Subcutaneous adipose tissue (tissue), 4 donors: Measurements from ENCODE around the gene FASN. TPM values are rescaled to one million over a fixed set of nuclear protein-coding genes. Genes with fewer than 3 reads are reported as not detected.

Experiments
- CTCF ChIP-seq: fragments of 450-650 bp; IDR thresholded peaks from one replicate; pipeline ENCODE4 v1.5.1; 2016; ENCODE audit warnings: low read depth, mild to moderate bottlenecking, control low read depth, antibody characterized with exemption, moderate library complexity
- total RNA-seq, 4 donors: library from RNA; depleted of rRNA; stranded (reverse); fragments of >200 nt; gene quantifications; one replicate each; pipeline ENCODE4 v1.1.0, GENCODE V29; 2016

FASN gene
- total RNA-seq, 4 donors from 2014 or later, result 148 to 4,879 (median 378) TPM

GRCh38 chr17:82056729-82057621 lies 41.1 kb downstream of the FASN start:
- TF ChIP-seq CTCF, result no peak

GRCh38 chr17:82055965-82056728 lies 41.9 kb downstream of the FASN start:
- no peak for TF ChIP-seq CTCF

- TF ChIP-seq CTCF, result no peak
Measured at GRCh38 chr17:82055023-82055964, 42.7 kb downstream of the FASN start.

GRCh38 chr17:82054351-82055022 lies 43.5 kb downstream of the FASN start:
- TF ChIP-seq CTCF, result no peak

GRCh38 chr17:82053556-82054263 lies 44.3 kb downstream of the FASN start:
- TF ChIP-seq CTCF, result no peak

GRCh38 chr17:82053130-82053529 lies 44.9 kb downstream of the FASN start:
- no peak for TF ChIP-seq CTCF
